ENCODE data around the gene SOX9.
"Not testable (repeated sequence)": the region's sequence is repeated elsewhere in the genome, so short reads cannot be mapped to it uniquely, and the experiment has no call there.

The SOX9 gene

GRCh38 chr17:72126575-72127486 is 6.0 kb downstream of the SOX9 start:
- no peak for DNase-seq

GRCh38 chr17:72128039-72128438 is 7.2 kb downstream of the SOX9 start:
- DNase-seq: no peak

GRCh38 chr17:72134608-72135394 is 14.0 kb downstream of the SOX9 start:
- no peak for DNase-seq

GRCh38 chr17:72135546-72136325 is 14.9 kb downstream of the SOX9 start:
- DNase-seq: no peak

- DNase-seq: no peak
Observed at GRCh38 chr17:72136692-72137091, 15.9 kb downstream of the SOX9 start.

GRCh38 chr17:72137161-72137560 is 16.3 kb downstream of the SOX9 start:
- DNase-seq: peak; percentile 66

GRCh38 chr17:72139212-72139611 is 18.4 kb downstream of the SOX9 start:
- DNase-seq: no peak

GRCh38 chr17:72141336-72141735 is 20.5 kb downstream of the SOX9 start:
- DNase-seq: no peak

GRCh38 chr17:72142097-72142496 is 21.3 kb downstream of the SOX9 start:
- not testable (repeated sequence) for DNase-seq

GRCh38 chr17:72142614-72143013 is 21.8 kb downstream of the SOX9 start:
- no peak for DNase-seq

- no peak for DNase-seq
Observed at GRCh38 chr17:72143245-72143644, 22.4 kb downstream of the SOX9 start.

GRCh38 chr17:72144101-72144500 is 23.3 kb downstream of the SOX9 start:
- no peak for DNase-seq

GRCh38 chr17:72145562-72145961 is 24.7 kb downstream of the SOX9 start:
- DNase-seq: no peak

- DNase-seq: no peak
Observed at GRCh38 chr17:72145962-72146361, 25.1 kb downstream of the SOX9 start.

- DNase-seq: no peak
Observed at GRCh38 chr17:72146371-72146770, 25.6 kb downstream of the SOX9 start.

GRCh38 chr17:72150632-72151460 is 30.0 kb downstream of the SOX9 start:
- DNase-seq: no peak

GRCh38 chr17:72151565-72152386 is 31.0 kb downstream of the SOX9 start:
- no peak for DNase-seq

- DNase-seq: no peak
Observed at GRCh38 chr17:72152387-72152929, 31.6 kb downstream of the SOX9 start.

- DNase-seq: no peak
Observed at GRCh38 chr17:72158895-72159885, 38.4 kb downstream of the SOX9 start.

- no peak for DNase-seq
Observed at GRCh38 chr17:72162569-72162968, 41.7 kb downstream of the SOX9 start.

Data from right forelimb (tissue), 1 donor.